ENCODE data around the gene ING2. TPM values are rescaled to one million over a fixed set of nuclear protein-coding genes. Genes with fewer than 3 reads are reported as not detected.

Gene ING2
- total and polyA plus RNA-seq, 10 of the 15 experiments (the other 5 are each of a cell fraction or from before 2014, with no cell fraction given): 3.3 to 16.1 (median 10.9) TPM

DNA sequence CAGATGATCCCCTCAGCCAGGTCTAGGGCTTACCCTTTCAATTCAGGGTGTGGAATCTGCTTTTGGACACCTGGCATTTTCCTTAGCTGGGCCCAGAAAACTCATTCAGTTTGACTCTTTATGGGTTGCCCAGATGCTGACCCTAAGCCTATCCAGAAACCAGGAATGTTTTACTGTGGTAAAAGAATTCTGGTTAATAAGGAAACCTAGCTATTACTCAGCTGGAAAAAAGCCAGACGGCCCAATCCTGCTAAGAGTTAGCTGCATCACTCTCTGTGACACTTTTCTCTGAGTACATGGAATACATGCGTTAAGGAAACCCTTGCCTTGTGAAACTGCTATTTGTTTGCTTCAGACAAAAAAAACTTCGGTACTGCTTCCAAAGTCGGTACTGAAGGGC lies 28.0 kb downstream of the ING2 start:
- Histone ChIP-seq H3K9ac (ENCODE audit: control insufficient read depth, insufficient read depth, low read length) (no peak overlapping the region), H3K79me2 (ENCODE audit: control insufficient read depth, insufficient read depth, low read length) (no peaks in the 10 kb centered on the region), H3K36me3 (ENCODE audit: control insufficient read depth in 2 of 2, insufficient read depth in 2 of 2, low read length in 1 of 2) (no peaks in the 10 kb centered on the region), H4K20me1 (ENCODE audit: control insufficient read depth, insufficient read depth) (no peaks in the 10 kb centered on the region), H3K9me3 (replicated peaks; ENCODE audit: control insufficient read depth, insufficient read depth, low read length) (no peaks in the 10 kb centered on the region), H3K4me3 (no peak overlapping the region), H3K27ac (ENCODE audit: control insufficient read depth, insufficient read depth) (no peak overlapping the region), H3K4me1 (ENCODE audit: control insufficient read depth, insufficient read depth, low read length) (no peaks in the 10 kb centered on the region), H3K4me2 (ENCODE audit: control insufficient read depth, insufficient read depth) (no peak overlapping the region), H3K27me3 (replicated peaks in 1 of 2; ENCODE audit: control insufficient read depth in 2 of 2, insufficient read depth in 2 of 2, low read length in 1 of 2) (no peaks in the 10 kb centered on the region), H2AFZ (ENCODE audit: control insufficient read depth, low read depth, low read length) (no peak overlapping the region)
- ChIA-PET SMC1A (ENCODE audit: uncharacterized antibody, unreplicated experiment) (no interaction called here), CTCF (no interaction called here), RAD21 (ENCODE audit: unreplicated experiment) (no interaction called here), POLR2A (no interaction called here)
- no TSS peak for BruUV-seq (replicated peaks)
- TF ChIP-seq ZNF207 (IDR thresholded peaks at IDR 0.05; ENCODE audit: borderline replicate concordance) (no peak), PAX5 (IDR thresholded peaks at IDR 0.05; ENCODE audit: borderline replicate concordance, low read depth, low read length) (no peak), SIN3A (IDR thresholded peaks at IDR 0.05; ENCODE audit: low read depth, low read length) (no peak), KAT2A (conservative IDR thresholded peaks at IDR 0.05; ENCODE audit: control insufficient read depth, low read depth, low read length) (no peak), RUNX3 (IDR thresholded peaks at IDR 0.05; ENCODE audit: low read length) (no peak), WRNIP1 (IDR thresholded peaks at IDR 0.05; ENCODE audit: borderline replicate concordance, low read depth, low read length) (no peak), RB1 (IDR thresholded peaks at IDR 0.05; ENCODE audit: borderline replicate concordance) (no peak), CHD1 (IDR thresholded peaks at IDR 0.05; ENCODE audit: low read depth, low read length) (no peak), JUNB (IDR thresholded peaks at IDR 0.05) (no peak), NRF1 (conservative IDR thresholded peaks at IDR 0.05; ENCODE audit: low read depth, low read length) (no peak)
- TF ChIP-seq, protein P1, sequence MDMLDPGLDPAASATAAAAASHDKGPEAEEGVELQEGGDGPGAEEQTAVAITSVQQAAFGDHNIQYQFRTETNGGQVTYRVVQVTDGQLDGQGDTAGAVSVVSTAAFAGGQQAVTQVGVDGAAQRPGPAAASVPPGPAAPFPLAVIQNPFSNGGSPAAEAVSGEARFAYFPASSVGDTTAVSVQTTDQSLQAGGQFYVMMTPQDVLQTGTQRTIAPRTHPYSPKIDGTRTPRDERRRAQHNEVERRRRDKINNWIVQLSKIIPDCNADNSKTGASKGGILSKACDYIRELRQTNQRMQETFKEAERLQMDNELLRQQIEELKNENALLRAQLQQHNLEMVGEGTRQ (IDR thresholded peaks at IDR 0.05; ENCODE audit: borderline replicate concordance, low read depth, low read length): no peak
- intact Hi-C loops (cut with micrococcal nuclease; ENCODE audit: unreplicated experiment): no loop called here
- DNase-seq (ENCODE audit: low read depth, low spot score) (no peak), ATAC-seq (no peak), FAIRE-seq (no peak)
- 50% methylated on average over 4 of the region's 4 CpGs for WGBS (ENCODE audit: insufficient coverage, insufficient replicate concordance, low lambda C conversion rate, missing lambda C conversion rate)
- in situ Hi-C loops (cut with MboI): no loop called here
